GM12864 (cell line): ENCODE data around the gene CEP250.

ENCODE experiments used
- DNase-seq: peaks from one replicate; pipeline ENCODE4 v3.0.0-alpha.2; 2011; ENCODE audit warnings: low read depth
- H3K4me3 ChIP-seq: 2 replicates; pipeline ENCODE4 v1.5.1; 2011; ENCODE audit warnings: mild to moderate bottlenecking, low read depth, low read length, control low read depth
- TF ChIP-seq, protein P1 (sequence below): IDR thresholded peaks from 2 replicates; pipeline ENCODE4 v1.5.1; 2011; ENCODE audit warnings: low read depth, mild to moderate bottlenecking, moderate library complexity, low read length, control low read depth, inconsistent platforms; ENCODE audit errors: missing control alignments

Gene CEP250

GRCh38 chr20:35431621-35432429 lies 23.6 kb upstream of the CEP250 start:
- H3K4me3 ChIP-seq = no peak overlapping the region
- DNase-seq = no peak
- TF ChIP-seq, protein P1, sequence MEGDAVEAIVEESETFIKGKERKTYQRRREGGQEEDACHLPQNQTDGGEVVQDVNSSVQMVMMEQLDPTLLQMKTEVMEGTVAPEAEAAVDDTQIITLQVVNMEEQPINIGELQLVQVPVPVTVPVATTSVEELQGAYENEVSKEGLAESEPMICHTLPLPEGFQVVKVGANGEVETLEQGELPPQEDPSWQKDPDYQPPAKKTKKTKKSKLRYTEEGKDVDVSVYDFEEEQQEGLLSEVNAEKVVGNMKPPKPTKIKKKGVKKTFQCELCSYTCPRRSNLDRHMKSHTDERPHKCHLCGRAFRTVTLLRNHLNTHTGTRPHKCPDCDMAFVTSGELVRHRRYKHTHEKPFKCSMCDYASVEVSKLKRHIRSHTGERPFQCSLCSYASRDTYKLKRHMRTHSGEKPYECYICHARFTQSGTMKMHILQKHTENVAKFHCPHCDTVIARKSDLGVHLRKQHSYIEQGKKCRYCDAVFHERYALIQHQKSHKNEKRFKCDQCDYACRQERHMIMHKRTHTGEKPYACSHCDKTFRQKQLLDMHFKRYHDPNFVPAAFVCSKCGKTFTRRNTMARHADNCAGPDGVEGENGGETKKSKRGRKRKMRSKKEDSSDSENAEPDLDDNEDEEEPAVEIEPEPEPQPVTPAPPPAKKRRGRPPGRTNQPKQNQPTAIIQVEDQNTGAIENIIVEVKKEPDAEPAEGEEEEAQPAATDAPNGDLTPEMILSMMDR = no peak

DNA sequence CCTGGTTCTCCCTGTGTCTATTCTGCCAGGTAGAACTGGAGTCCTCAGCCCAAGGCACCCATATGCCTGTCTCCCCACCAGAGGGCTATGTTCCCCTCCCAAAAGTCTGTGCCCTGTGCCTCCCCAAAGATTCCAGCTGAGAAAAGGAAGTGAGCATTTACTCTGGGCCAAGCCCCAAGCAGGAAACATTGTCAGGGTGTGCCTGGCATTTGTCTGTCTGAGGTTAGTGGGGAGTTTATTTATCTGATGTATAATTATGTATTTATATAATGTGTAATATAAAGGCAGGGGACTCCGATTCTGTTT lies 23.0 kb upstream of the CEP250 start:
- TF ChIP-seq, protein P1 = no peak
- no peak for DNase-seq

GRCh38 chr20:35433337-35433736 lies 22.1 kb upstream of the CEP250 start:
- DNase-seq = no peak
- TF ChIP-seq, protein P1 = no peak
- no peak overlapping the region for H3K4me3 ChIP-seq

More for the DNA sequence above, 23.0 kb upstream of the CEP250 start:
- no peak overlapping the region for H3K4me3 ChIP-seq

- TF ChIP-seq, protein P1 = no peak
- no peak overlapping the region for H3K4me3 ChIP-seq
- DNase-seq = no peak
Observed at GRCh38 chr20:35434085-35435005, 21.1 kb upstream of the CEP250 start.

GRCh38 chr20:35436177-35436573 lies 19.2 kb upstream of the CEP250 start:
- TF ChIP-seq, protein P1 = no peak
- no peak overlapping the region for H3K4me3 ChIP-seq
- DNase-seq = no peak

GRCh38 chr20:35437599-35437998 lies 17.8 kb upstream of the CEP250 start:
- TF ChIP-seq, protein P1 = no peak
- no peak for DNase-seq
- H3K4me3 ChIP-seq = no peak overlapping the region
